HepG2 (cell line): ENCODE results near the gene TMX1. TPM values are rescaled to one million over a fixed set of nuclear protein-coding genes. Genes with fewer than 3 reads are reported as not detected.

Experiments
- ATAC-seq: fragments of 200-7000 bp; cut with Tn5 transposase; 3 replicates; pipeline ENCODE4 v1.9.1; 2020; ENCODE audit warnings: mild to moderate bottlenecking, moderate library complexity
- BruUV-seq: library from RNA; stranded (reverse); fragments of 400-500 nt; replicated peaks from 2 replicates; lab custom pipeline; 2021; lab: Mats Ljungman, UMichigan
- CTCF ChIA-PET: fragments of 300-600 bp; formaldehyde crosslinking; extraction: SDS; loops from one replicate; lab custom pipeline; 2021; ENCODE audit warnings: low total read pairs, inconsistent platforms, low intra/inter-chr PET ratio; lab: Yijun Ruan, JAX
- POLR2A ChIA-PET: fragments of 350-600 bp; sonication (Branson Sonifier 250); formaldehyde crosslinking; loops from one replicate; lab custom pipeline; 2020; ENCODE audit warnings: antibody characterized with exemption, inconsistent platforms; lab: Yijun Ruan, JAX
- DNase-seq: peaks from one replicate; pipeline ENCODE4 v3.0.0-alpha.2; 2015; ENCODE audit warnings: low spot score
- FAIRE-seq: peaks from 3 replicates; lab custom pipeline; 2011; peaks lifted over from hg19 to GRCh38; lab: Jason Lieb, UNC
- H2AFZ ChIP-seq: one replicate; pipeline ENCODE4 v1.6.1; 2011; ENCODE audit warnings: low read length, inconsistent platforms
- H3K27ac ChIP-seq: fragments of 300-600 bp; 3 replicates; pipeline ENCODE4 v1.8.0; 2011; ENCODE audit warnings: mixed run types, mild to moderate bottlenecking, mixed read lengths, low read length, inconsistent platforms; ENCODE audit not compliant: insufficient read depth; ENCODE audit errors: extremely low read length
- H3K27me3 ChIP-seq, 2 experiments: fragments of 200-600 bp in 1 of 2; 2 replicates in 1 of 2; 3 replicates in 1 of 2; pipeline versions ENCODE4 v1.6.0 to v1.8.0; 2011; ENCODE audit warnings: low read length in 2 of 2, mild to moderate bottlenecking in 2 of 2, moderate library complexity in 2 of 2, inconsistent platforms in 1 of 2; ENCODE audit not compliant: insufficient read depth in 2 of 2, control insufficient read depth in 1 of 2
- H3K36me3 ChIP-seq, 2 experiments: fragments of 200-600 bp in 1 of 2; replicated peaks in 1 of 2; 2 replicates in 1 of 2; 3 replicates in 1 of 2; pipeline versions ENCODE4 v1.5.1 to v1.8.0; 2011; ENCODE audit warnings: low read length in 2 of 2, inconsistent platforms in 1 of 2; ENCODE audit not compliant: insufficient read depth in 2 of 2, control insufficient read depth in 1 of 2
- H3K4me1 ChIP-seq: 2 replicates; pipeline ENCODE4 v1.5.1; 2012; ENCODE audit warnings: low read length, inconsistent platforms; ENCODE audit not compliant: insufficient read depth
- H3K4me2 ChIP-seq: 2 replicates; pipeline ENCODE4 v1.6.0; 2011; ENCODE audit warnings: low read depth, low read length, inconsistent platforms
- H3K4me3 ChIP-seq, 3 experiments: fragments of 200-600 bp in 1 of 3; sonication (generic), shearing (Covaris generic) in 1 of 3; replicated peaks in 1 of 3; 2 replicates each; pipeline ENCODE4 v1.5.1; 2011 to 2016; ENCODE audit warnings: low read length in 3 of 3, inconsistent platforms in 2 of 3, low read depth in 2 of 3, mild to moderate bottlenecking in 2 of 3, control low read depth in 1 of 3, mixed read lengths in 1 of 3; ENCODE audit not compliant: insufficient read depth in 1 of 3
- H3K79me2 ChIP-seq: one replicate; pipeline ENCODE4 v1.6.1; 2011; ENCODE audit warnings: low read length, inconsistent platforms; ENCODE audit not compliant: insufficient read depth
- H3K9ac ChIP-seq: 2 replicates; pipeline ENCODE4 v1.6.0; 2011; ENCODE audit warnings: mild to moderate bottlenecking, low read depth, low read length, inconsistent platforms; ENCODE audit not compliant: insufficient read depth
- H3K9me3 ChIP-seq: 2 replicates; pipeline ENCODE4 v1.5.1; 2012; ENCODE audit warnings: mild to moderate bottlenecking, low read length
- H4K20me1 ChIP-seq: 2 replicates; pipeline ENCODE4 v1.6.0; 2011; ENCODE audit warnings: inconsistent platforms, mild to moderate bottlenecking, low read length, moderate library complexity; ENCODE audit not compliant: insufficient read depth
- BATF2 ChIP-seq: sonication (generic); formaldehyde crosslinking; IDR thresholded peaks from 2 replicates; pipeline ENCODE4 v1.8.0; 2022; ENCODE audit warnings: mild to moderate bottlenecking, missing genetic modification reagents, moderate library complexity
- GPBP1L1 ChIP-seq: sonication (generic); formaldehyde crosslinking; IDR thresholded peaks from 2 replicates; pipeline ENCODE4 v1.5.0; 2020; ENCODE audit warnings: mild to moderate bottlenecking, missing genetic modification reagents
- HDAC6 ChIP-seq: fragments of 200-600 bp; sonication (generic); IDR thresholded peaks from 2 replicates; pipeline ENCODE4 v1.7.0; 2017; ENCODE audit warnings: mild to moderate bottlenecking, antibody characterized with exemption, low read length, low read depth
- PAF1 ChIP-seq: IDR thresholded peaks from 2 replicates; pipeline ENCODE4 v1.6.1; 2016; ENCODE audit warnings: missing genetic modification reagents, missing compliant biosample characterization
- PLRG1 ChIP-seq: fragments of 450-650 bp; conservative IDR thresholded peaks from 2 replicates; pipeline ENCODE4 v1.6.1; 2016
- ZFYVE20 ChIP-seq: sonication (generic); formaldehyde crosslinking; IDR thresholded peaks from 2 replicates; pipeline ENCODE4 v1.8.0; 2023; ENCODE audit warnings: low read depth, mild to moderate bottlenecking, moderate library complexity, missing genetic modification reagents, borderline replicate concordance
- ZNF205 ChIP-seq: IDR thresholded peaks from 2 replicates; pipeline ENCODE4 v1.6.1; 2018; ENCODE audit warnings: missing biosample characterization, missing genetic modification reagents
- ZNF530 ChIP-seq: sonication (generic); formaldehyde crosslinking; IDR thresholded peaks from 2 replicates; pipeline ENCODE4 v1.5.0; 2020; ENCODE audit warnings: low read depth, mild to moderate bottlenecking, missing genetic modification reagents
- ZSCAN31 ChIP-seq: sonication (generic); formaldehyde crosslinking; IDR thresholded peaks from 2 replicates; pipeline ENCODE4 v1.5.0; 2020; ENCODE audit warnings: low read depth, mild to moderate bottlenecking, missing genetic modification reagents
- WGBS: methylation state at CpG from one replicate; pipeline ENCODE4 v1.1.6; 2017; ENCODE audit warnings: low lambda C conversion rate; 5-methylcytosine and 5-hydroxymethylcytosine counted together
- in situ Hi-C: cut with HindIII; loops from 2 replicates; pipeline ENCODE4 v1.10.0; 2017; ENCODE audit warnings: low pct_unique_long_range_greater_than_20kb; ENCODE audit not compliant: extremely low pct_ligation_motif_present
- intact Hi-C: fragments of 100-400 bp; cut with micrococcal nuclease; formaldehyde crosslinking; loops from one replicate; pipeline ENCODE4 v1.10.0; 2022; ENCODE audit not compliant: unreplicated experiment
- polyA plus RNA-seq, 8 experiments: library from polyadenylated mRNA; depleted of rRNA in 3 of 8; stranded (reverse) in 7 of 8; unstranded in 1 of 8; fragments of >200 nt; fragmentation: Illumina TruSeq in 4 of 8; extraction: Trizol in 4 of 8; gene quantifications; 2 replicates each; pipeline versions ENCODE4 v1.2.1 to v1.2.3, GENCODE V29; 2011 to 2016; ENCODE audit warnings: low read depth in 4 of 8, missing spikeins in 1 of 8, mixed read lengths in 1 of 8; ENCODE audit not compliant: insufficient read depth in 1 of 8
- total RNA-seq, 5 experiments: library from RNA; depleted of rRNA; stranded (reverse); fragments of >200 nt; fragmentation: Illumina TruSeq; extraction: Trizol; gene quantifications; 2 replicates each; pipeline ENCODE4 v1.2.3, GENCODE V29; 2016; ENCODE audit warnings: low read depth in 1 of 5

Gene TMX1
- total and polyA plus RNA-seq, 2 of the 13 experiments (the other 11 are each of a cell fraction or from before 2014, with no cell fraction given), result 23.0 to 56.8 TPM

- H3K36me3 ChIP-seq, result peaks cover 0 to 6% of the 10 kb centered on the region in 2 experiments; a peak in 3 of 5 replicates
- ATAC-seq (no peak), DNase-seq (no peak), FAIRE-seq (no peak)
- H3K9ac ChIP-seq, result no peak overlapping the region
- TF ChIP-seq BATF2, result no peak
- TF ChIP-seq HDAC6, result no peak
- TF ChIP-seq ZNF530, result no peak
- no peak for TF ChIP-seq GPBP1L1 (CRISPR knock-in tag)
- TF ChIP-seq PAF1 (CRISPR knock-in tag), result no peak
- TF ChIP-seq PLRG1, result no peak
- CTCF ChIA-PET, result no interaction called here
- H3K9me3 ChIP-seq, result no peaks in the 10 kb centered on the region
- H3K79me2 ChIP-seq, result no peaks in the 10 kb centered on the region
- intact Hi-C loops (no loop called here), in situ Hi-C loops (no loop called here)
- no TSS peak for BruUV-seq
- no peak overlapping the region for H2AFZ ChIP-seq
- no peaks in the 10 kb centered on the region for H3K27me3 ChIP-seq
- no peaks in the 10 kb centered on the region for H4K20me1 ChIP-seq
- H3K27ac ChIP-seq, result no peak overlapping the region
- POLR2A ChIA-PET, result no interaction called here
- no peak overlapping the region for H3K4me2 ChIP-seq
- no peak overlapping the region for H3K4me3 ChIP-seq
- H3K4me1 ChIP-seq, result peaks cover 14% of the 10 kb centered on the region
Observed at GRCh38 chr14:51258788-51259187, 18.7 kb downstream of the TMX1 start.

GRCh38 chr14:51260225-51260624, 20.2 kb downstream of the TMX1 start:
- Histone ChIP-seq H3K4me3 (no peak overlapping the region), H3K9ac (no peak overlapping the region), H4K20me1 (no peaks in the 10 kb centered on the region), H3K27ac (no peak overlapping the region), H3K9me3 (no peaks in the 10 kb centered on the region), H3K79me2 (no peaks in the 10 kb centered on the region), H3K4me2 (no peak overlapping the region), H2AFZ (no peak overlapping the region), H3K27me3 (no peaks in the 10 kb centered on the region), H3K4me1 (peaks cover 14% of the 10 kb centered on the region), H3K36me3 (no peaks in the 10 kb centered on the region; a peak in 2 of 5 replicates)
- ChIA-PET POLR2A (no interaction called here), CTCF (no interaction called here)
- WGBS, result 95% methylated on average over 3 of the region's 3 CpGs
- no peak for ATAC-seq
- BruUV-seq, result no TSS peak
- FAIRE-seq, result no peak
- intact Hi-C loops (no loop called here), in situ Hi-C loops (no loop called here)
- no peak for DNase-seq
- TF ChIP-seq ZNF205 (CRISPR knock-in tag), result no peak
- no peak for TF ChIP-seq ZFYVE20 (CRISPR knock-in tag)
- TF ChIP-seq ZSCAN31 (CRISPR knock-in tag), result no peak
